Stimulated activated CD8-positive, alpha-beta memory T cell treated with anti-CD3 and anti-CD28 coated beads, Interleukin-4, amount 100 ng/mL, for 24 hours (primary cell): ENCODE measurements around the gene HLTF.

Source experiments
- DNase-seq: peaks from one replicate; pipeline ENCODE4 v3.0.0-alpha.2; 2020; ENCODE audit warnings: low read depth

Gene HLTF

GRCh38 chr3:149016669-149017541 lies 69.4 kb downstream of the HLTF start:
- no peak for DNase-seq

- DNase-seq, result no peak
Observed at GRCh38 chr3:149016242-149016641, 70.1 kb downstream of the HLTF start.

GRCh38 chr3:149015393-149015792 lies 70.9 kb downstream of the HLTF start:
- DNase-seq, result no peak

DNA sequence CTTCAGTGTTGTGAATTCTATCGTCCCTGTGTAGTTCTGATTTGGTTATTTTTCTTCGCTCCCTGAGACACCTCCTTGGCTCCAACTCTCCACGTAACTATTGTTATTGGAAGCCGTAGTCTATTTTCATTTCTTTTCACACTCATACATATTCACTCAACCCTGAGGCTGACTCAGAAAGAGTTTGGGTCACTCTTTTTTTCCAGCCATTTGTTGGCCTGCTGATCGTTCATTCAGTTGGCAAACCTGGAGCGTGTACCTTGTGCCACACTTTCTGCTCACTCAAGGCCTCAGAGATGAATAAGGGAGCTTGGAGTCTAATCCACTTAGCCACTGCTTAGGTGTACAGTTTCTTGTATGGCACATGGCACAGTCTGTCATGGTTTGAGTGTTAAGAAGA lies 72.6 kb downstream of the HLTF start:
- DNase-seq, result no peak

DNA sequence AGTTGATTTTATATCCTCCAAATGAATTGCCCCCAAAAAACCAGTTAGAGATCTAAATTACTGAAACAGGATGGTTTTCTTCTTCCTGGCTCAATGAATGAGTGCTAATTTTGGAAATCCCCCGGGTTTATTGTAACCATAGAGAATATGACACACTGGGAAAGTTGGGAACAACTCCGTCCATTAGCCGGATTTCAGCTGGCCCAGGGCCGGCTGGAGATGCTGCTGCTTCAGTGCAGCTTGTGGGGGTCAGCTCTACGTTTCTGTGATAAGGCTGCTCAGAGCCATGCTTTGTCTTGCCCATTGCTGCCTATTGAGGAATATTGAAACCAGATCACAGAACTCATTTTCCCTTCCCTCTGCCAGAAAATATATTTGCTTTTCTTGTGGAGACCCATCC lies 74.7 kb downstream of the HLTF start:
- no peak for DNase-seq

GRCh38 chr3:149010966-149011365 lies 75.4 kb downstream of the HLTF start:
- DNase-seq, result no peak

DNA sequence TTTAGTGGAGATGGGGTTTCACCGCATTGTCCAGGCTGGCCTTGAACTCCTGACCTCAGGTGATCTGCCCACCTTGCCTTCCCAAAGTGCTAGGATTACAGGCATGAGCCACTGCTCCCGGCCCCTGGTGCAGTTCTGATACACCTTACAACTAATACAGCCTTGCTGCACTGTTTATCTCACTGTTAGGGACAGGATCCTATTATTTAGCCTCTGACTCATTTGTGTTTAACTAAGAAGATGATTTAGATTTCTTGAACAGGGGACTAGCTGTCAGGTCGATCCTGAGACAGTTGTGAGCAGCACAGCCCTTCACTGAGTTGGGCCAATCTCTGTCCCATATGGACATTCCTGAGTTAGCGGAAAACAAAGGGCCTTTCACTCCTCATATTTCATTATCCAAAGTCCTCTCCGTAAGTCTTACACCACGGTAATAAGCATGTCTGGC lies 75.8 kb downstream of the HLTF start:
- no peak for DNase-seq

DNA sequence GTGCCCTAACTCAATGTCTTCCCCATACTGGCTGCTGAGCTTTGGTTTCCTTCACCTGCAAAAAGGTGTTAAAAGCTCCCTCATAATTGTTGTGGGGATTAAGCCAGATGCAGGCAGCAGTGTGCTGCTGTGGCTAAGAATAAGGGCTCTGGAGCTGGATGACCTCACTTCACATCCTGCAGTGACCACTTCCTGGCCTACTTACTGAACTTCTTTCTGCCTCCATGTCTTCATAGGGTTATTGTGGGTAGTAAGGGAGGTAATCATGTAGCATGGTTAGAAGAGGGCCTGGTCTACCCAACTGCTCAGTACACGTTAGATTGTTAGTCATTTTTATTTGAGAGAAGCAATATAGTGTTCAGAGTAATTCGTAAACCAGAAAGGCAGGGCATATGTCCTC lies 76.6 kb downstream of the HLTF start:
- no peak for DNase-seq

DNA sequence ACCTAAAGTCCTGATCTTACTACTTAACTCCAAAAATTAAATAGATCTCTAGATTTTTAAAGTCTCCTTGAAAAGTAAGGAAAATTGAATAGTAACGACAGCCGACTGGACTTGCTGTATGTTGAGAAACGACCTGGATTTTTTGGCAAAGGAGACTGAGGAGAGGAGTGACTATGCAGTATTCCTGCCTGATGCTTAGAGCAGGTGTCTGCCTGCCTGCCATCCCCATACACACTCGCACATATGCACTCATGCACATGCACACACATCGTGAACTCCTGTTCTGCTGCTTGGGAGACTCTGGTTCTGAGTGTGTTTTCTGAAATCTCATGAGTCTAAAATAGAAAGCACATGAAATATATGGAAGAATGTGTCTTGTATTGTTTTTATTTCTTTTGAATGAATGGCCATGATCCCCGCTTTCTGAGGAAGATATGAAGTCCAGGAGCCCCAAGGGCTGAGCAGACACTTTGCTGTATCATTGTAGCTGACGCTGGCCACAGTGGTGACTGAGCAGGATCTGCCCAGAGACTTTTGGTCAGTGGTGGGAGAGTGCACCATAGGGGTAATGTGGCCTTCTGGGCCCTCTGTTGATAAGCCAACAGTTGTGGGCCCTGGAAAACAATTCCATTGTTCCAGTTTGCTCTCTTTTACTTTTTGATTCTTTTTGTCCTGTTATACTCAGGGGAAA lies 78.6 kb downstream of the HLTF start:
- no peak for DNase-seq

- no peak for DNase-seq
Observed at GRCh38 chr3:149005416-149005815, 80.9 kb downstream of the HLTF start.

DNA sequence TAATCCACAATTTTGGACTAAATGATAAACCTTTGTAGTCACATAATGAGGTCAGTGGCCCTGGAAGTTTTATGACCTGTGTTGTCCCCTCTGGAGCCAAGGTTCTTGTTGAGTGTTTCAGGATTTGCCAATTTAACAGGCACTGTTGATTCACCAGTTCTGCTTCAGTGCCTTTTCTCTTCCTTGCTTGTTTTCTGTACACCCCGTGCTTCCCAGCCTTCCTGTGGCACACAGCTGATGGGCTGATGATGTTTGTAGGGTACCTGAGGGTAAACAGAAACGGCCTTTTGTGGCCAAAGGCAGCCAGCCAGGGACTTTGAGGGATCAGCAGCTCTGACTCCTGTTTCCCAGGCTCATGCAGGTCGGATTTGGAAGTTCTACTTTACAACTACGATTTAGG lies 81.7 kb downstream of the HLTF start:
- no peak for DNase-seq

DNA sequence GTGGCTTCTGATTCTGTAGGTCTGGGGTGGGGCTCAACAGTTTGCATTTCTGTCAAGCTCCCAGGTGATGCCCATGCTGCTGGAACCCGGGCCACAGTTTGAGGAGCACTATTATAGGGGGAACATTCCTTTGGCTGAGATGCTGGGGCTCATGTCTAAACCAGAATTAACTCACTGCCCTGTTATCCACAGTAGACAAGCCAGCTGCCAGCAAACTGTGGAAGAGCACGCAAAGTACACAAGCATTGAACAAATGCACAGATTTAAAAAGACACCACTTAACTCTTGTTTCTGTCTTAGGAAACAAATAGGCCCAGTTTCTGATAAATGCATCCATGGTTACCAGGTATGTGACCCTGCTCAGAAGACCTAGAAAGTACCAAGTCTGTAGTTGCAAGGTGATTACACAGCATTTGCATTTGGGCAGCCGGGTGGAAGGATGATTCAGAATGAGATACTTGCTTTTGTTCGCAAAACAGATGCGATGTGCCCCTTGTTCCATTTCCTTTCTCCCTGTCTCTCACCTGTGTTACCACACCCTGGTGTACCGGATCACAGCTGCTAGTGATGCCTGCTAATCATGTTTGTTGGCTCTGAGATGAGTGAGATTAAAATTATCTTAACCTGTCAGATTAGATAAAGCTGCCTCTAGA lies 82.6 kb downstream of the HLTF start:
- DNase-seq, result no peak

DNA sequence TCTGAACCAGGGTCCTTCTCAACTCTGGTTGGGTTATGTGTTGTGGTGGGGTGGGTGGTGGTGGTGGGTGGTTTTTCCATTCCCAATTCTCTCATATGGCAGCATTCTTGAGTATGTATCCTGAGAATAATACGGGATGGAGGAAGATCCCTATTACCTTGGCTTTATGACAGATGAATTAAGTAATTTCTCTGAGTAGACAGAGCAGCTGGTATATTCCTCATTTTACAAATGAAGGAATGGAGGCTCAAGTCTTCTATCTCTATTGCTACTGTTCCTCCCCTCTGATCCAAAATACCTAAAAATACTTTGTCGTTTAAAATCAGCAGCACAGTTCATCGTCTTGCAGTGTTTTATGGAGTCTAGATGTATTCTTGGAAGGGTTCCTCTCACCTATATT lies 84.6 kb downstream of the HLTF start:
- no peak for DNase-seq

- no peak for DNase-seq
Observed at GRCh38 chr3:149000206-149000745, 86.1 kb downstream of the HLTF start.

- DNase-seq, result no peak
Observed at GRCh38 chr3:148999806-149000205, 86.5 kb downstream of the HLTF start.

DNA sequence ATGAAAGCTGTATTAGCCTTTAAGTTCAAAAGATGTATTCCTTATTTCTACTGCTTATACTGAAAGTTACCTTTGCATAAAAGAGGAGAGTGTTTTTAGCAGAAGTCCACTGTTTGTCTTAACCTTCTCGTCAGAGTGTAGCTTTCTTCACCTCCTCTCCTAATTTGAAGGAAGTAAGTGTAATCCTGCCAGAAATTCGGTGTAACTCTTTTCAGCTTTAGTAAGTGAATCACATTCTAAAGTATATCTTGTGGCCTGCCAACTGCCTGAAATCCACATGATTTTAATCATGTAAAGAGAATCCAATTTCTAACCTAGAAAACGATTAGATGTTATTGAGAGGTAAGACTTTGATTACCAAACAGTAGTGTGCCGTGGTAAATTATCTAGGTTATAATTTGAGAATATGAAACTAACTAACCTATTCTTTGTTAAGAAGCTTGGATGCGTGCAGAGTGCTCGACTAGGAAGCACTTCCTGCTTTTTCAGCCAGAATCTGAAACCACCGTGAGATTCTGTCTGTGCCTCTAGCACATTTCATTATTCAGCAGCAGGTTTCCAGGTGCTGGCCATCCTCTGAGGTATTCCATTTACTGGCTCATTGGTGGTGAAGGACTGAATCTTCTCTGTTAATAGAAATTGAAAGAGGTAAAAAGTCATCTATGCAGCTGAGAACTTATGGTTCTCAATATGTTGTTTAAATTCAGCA lies 87.5 kb downstream of the HLTF start:
- DNase-seq, result no peak

- no peak for DNase-seq
Observed at GRCh38 chr3:148998297-148998696, 88.0 kb downstream of the HLTF start.

DNA sequence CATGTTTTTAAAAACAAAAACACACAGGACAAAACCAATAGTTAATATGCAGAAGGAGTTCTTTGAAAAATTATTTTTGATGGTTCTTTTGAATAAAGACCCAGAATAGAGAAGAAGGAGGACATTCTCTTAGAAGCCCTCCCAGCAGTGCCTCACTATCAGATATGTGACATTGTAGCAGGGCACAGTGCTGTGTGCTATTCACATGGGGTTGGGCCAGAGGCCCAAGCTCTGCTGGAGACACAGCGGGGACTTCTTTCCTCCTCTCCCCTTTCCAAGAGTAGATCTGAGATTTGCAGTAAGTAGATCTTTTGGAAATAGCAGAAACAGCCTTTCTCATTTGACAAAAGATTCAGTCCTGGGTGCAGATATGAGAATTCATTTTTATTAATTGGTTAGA lies 88.7 kb downstream of the HLTF start:
- DNase-seq, result no peak

DNA sequence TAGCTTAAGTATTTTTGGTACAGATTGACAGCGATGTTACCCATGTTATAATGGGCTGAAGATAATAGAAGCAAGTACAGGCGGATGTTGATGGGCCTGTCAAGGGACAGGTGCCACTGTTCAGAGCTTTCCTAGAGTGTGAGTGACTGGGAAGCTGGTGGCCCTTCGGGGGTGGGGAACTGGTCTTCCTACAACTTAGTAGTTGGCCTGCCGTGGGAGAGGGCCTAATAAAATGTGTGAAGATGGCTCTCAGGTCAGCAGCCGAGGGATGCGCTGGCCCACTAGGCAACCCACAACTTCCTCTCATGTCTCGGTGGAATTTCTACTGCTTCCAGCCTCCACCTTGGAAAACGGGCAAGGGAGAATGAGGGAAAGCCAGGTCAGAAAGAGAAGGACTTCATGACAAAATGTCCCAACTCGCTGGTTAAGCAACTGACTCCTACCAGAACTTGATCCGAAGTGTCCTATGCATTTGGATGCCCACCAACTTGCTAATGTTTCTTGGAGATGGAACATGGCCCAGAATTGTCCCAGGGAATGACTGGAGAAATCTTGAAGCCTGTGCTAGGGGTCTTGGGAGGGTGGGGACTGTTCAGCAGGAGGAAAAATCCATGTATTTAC lies 93.6 kb downstream of the HLTF start:
- DNase-seq, result no peak

DNA sequence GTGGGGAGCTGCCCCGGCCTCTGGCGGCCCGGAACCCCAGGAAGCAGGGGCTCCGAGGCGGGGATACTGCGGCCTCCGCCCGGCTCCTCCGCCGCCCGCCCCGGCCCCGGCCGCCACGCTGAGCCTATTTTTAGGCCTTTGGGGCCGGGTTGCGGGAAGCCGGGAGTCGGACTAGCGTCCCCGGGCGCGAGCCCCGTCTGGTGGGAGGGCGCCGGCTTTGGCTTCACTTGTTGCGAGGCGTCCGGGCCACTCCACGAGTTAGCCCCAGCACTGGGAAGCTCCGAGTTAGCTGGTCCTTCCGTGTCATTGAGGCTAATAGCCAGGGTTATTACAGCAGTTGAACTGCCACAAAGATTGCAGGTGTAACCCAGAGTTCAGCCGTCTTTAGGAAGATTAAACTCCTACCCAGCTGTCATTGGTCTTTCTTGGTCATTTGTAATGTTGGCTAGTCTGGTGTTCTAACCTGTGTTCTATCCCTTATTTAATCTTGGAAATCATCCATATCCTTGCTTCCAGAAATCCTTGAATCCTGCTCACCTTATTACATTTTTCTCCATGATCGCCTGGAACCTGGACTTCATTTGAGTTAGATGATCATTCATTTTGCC lies 94.2 kb downstream of the HLTF start:
- DNase-seq, result peak; percentile 15
